ENCODE measurements around the gene YEATS2. TPM values are rescaled to one million over a fixed set of nuclear protein-coding genes. Genes with fewer than 3 reads are reported as not detected.

YEATS2 gene
- total RNA-seq, 1 donor from 2014 or later = 45.3 TPM

DNA sequence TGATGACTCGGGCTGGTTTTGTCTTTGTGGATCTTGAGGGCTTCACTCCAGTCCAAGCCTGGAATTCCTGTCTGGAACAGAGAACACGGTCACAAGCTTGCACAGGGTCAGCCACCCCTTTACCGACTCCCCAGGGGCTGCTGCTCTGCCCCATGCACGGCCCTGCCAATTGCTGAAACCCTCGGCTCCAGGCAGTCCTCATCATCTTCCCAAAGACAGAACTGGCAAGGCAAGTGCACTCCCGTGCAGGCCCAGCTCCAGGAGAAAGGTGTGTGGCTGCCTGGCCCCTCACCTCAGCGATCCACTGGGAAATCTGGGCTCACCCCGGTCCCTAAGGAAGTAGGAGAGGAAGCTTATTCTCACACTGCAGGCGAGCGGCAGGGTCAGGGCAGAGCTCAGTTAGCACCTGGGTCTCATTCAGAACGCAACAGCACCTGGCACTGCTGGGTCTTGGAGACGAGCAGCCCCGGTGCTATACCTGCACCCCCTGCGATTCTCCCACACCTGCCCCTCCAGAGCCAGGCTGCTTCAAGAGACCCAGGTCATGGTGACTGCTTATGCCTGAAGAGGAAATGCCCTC, 120.5 kb downstream of the YEATS2 start:
- Histone ChIP-seq H3K27me3 (ENCODE audit: insufficient read depth, low read length) (no peaks in the 10 kb centered on the region), H3K4me3 (ENCODE audit: insufficient read depth, low read depth, low read length) (no peak overlapping the region), H3K79me2 (ENCODE audit: insufficient read depth, low read length) (no peaks in the 10 kb centered on the region), H3K4me1 (ENCODE audit: insufficient read depth, low read length) (no peaks in the 10 kb centered on the region), H3K9ac (ENCODE audit: low read length) (no peak overlapping the region), H4K20me1 (ENCODE audit: insufficient read depth, low read length) (peaks cover 5% of the 10 kb centered on the region), H3K4me2 (ENCODE audit: low read length) (no peak overlapping the region), H3K27ac (ENCODE audit: low read depth, low read length) (no peak overlapping the region), H3K36me3 (ENCODE audit: insufficient read depth, low read length) (peaks cover 2% of the 10 kb centered on the region), H3K9me3 (ENCODE audit: insufficient read depth, low read depth, low read length) (no peaks in the 10 kb centered on the region), H2AFZ (ENCODE audit: low read depth, low read length) (no peak overlapping the region)
- Mint-ChIP-seq H3K4me1 (ENCODE audit: low read depth, unreplicated experiment) (no peaks in the 10 kb centered on the region), H3K27me3 (ENCODE audit: low read depth, unreplicated experiment) (no peaks in the 10 kb centered on the region), H3K27ac (ENCODE audit: unreplicated experiment) (no peak overlapping the region), H3K4me3 (ENCODE audit: unreplicated experiment) (no peak overlapping the region), H3K9me3 (ENCODE audit: unreplicated experiment) (no peaks in the 10 kb centered on the region), H3K36me3 (ENCODE audit: low read depth, unreplicated experiment) (peaks cover 19% of the 10 kb centered on the region)
- FAIRE-seq = no peak
- DNase-seq (ENCODE audit: low read depth) = no peak
- TF ChIP-seq EZH2 (IDR thresholded peaks at IDR 0.05; ENCODE audit: insufficient read depth, low read length) = no peak
- no peak for TF ChIP-seq CTCF (IDR thresholded peaks at IDR 0.05; ENCODE audit: insufficient read depth, low read depth, low read length)

GRCh38 chr3:183818706-183819624, 121.4 kb downstream of the YEATS2 start:
- no peak overlapping the region for H3K27ac ChIP-seq (ENCODE audit: low read depth, low read length)
- H3K4me3 ChIP-seq (ENCODE audit: insufficient read depth, low read depth, low read length) = no peak overlapping the region
- H3K79me2 ChIP-seq (ENCODE audit: insufficient read depth, low read length) = no peaks in the 10 kb centered on the region
- peaks cover 19% of the 10 kb centered on the region for H3K36me3 Mint-ChIP-seq (ENCODE audit: low read depth, unreplicated experiment)
- no peaks in the 10 kb centered on the region for H3K27me3 Mint-ChIP-seq (ENCODE audit: low read depth, unreplicated experiment)
- H3K9me3 Mint-ChIP-seq (ENCODE audit: unreplicated experiment) = no peaks in the 10 kb centered on the region
- DNase-seq (ENCODE audit: low read depth) (no peak), FAIRE-seq (no peak)
- no peaks in the 10 kb centered on the region for H3K9me3 ChIP-seq (ENCODE audit: insufficient read depth, low read depth, low read length)
- H4K20me1 ChIP-seq (ENCODE audit: insufficient read depth, low read length) = peaks cover 5% of the 10 kb centered on the region
- H3K4me1 ChIP-seq (ENCODE audit: insufficient read depth, low read length) = peaks cover 2% of the 10 kb centered on the region
- H3K4me3 Mint-ChIP-seq (ENCODE audit: unreplicated experiment) = no peak overlapping the region
- H3K27ac Mint-ChIP-seq (ENCODE audit: unreplicated experiment) = no peak overlapping the region
- H3K27me3 ChIP-seq (ENCODE audit: insufficient read depth, low read length) = no peaks in the 10 kb centered on the region
- H3K4me1 Mint-ChIP-seq (ENCODE audit: low read depth, unreplicated experiment) = peaks cover under 1% of the 10 kb centered on the region
- no peak overlapping the region for H3K9ac ChIP-seq (ENCODE audit: low read length)
- no peak overlapping the region for H3K4me2 ChIP-seq (ENCODE audit: low read length)
- H2AFZ ChIP-seq (ENCODE audit: low read depth, low read length) = no peak overlapping the region
- TF ChIP-seq CTCF (IDR thresholded peaks at IDR 0.05; ENCODE audit: insufficient read depth, low read depth, low read length) (no peak), EZH2 (IDR thresholded peaks at IDR 0.05; ENCODE audit: insufficient read depth, low read length) (no peak)
- peaks cover 2% of the 10 kb centered on the region for H3K36me3 ChIP-seq (ENCODE audit: insufficient read depth, low read length)

Measured in astrocyte (in vitro differentiated cells and primary cell).